Progenitor cell of endocrine pancreas (in vitro differentiated cells): ENCODE results near the gene KLF2. TPM values are rescaled to one million over a fixed set of nuclear protein-coding genes. Genes with fewer than 3 reads are reported as not detected.

Source experiments
- DNase-seq: peaks from one replicate; pipeline ENCODE4 v3.0.0; 2021; ENCODE audit warnings: low spot score; ENCODE audit not compliant: unreplicated experiment
- H3K27ac Mint-ChIP-seq: 2 replicates; pipeline ENCODE4 v1.8.0; 2021; ENCODE audit warnings: mild to moderate bottlenecking, moderate library complexity, mixed read lengths
- H3K27me3 Mint-ChIP-seq: 2 replicates; pipeline ENCODE4 v1.8.0; 2021; ENCODE audit warnings: mixed read lengths
- H3K36me3 Mint-ChIP-seq: 2 replicates; pipeline ENCODE4 v1.8.0; 2022; ENCODE audit warnings: mixed read lengths; ENCODE audit not compliant: insufficient read depth
- H3K4me1 Mint-ChIP-seq: 2 replicates; pipeline ENCODE4 v1.8.0; 2021; ENCODE audit warnings: low read depth, mixed read lengths
- H3K4me3 Mint-ChIP-seq: 2 replicates; pipeline ENCODE4 v1.8.0; 2021; ENCODE audit warnings: low read depth, mild to moderate bottlenecking, moderate library complexity, mixed read lengths
- H3K9me3 Mint-ChIP-seq: 2 replicates; pipeline ENCODE4 v1.8.0; 2021; ENCODE audit warnings: low read depth, mixed read lengths
- total RNA-seq: library from RNA; stranded (reverse); gene quantifications from 2 replicates; pipeline ENCODE4 v1.2.1, GENCODE V29; 2021
- TF ChIP-seq, protein P1 (sequence below): fragments of 200-600 bp; sonication (generic); IDR thresholded peaks from one replicate; pipeline ENCODE4 v1.5.0; 2021; ENCODE audit warnings: antibody characterized with exemption, mild to moderate bottlenecking; ENCODE audit not compliant: unreplicated experiment

KLF2 gene
- total RNA-seq, 1 donor from 2014 or later = 2.7 TPM

- Mint-ChIP-seq H3K9me3 (no peaks in the 10 kb centered on the region), H3K4me3 (no peak overlapping the region), H3K27me3 (peaks cover 3% of the 10 kb centered on the region), H3K27ac (no peak overlapping the region), H3K36me3 (no peaks in the 10 kb centered on the region), H3K4me1 (peaks cover 3% of the 10 kb centered on the region)
- no peak for DNase-seq
- TF ChIP-seq, protein P1, sequence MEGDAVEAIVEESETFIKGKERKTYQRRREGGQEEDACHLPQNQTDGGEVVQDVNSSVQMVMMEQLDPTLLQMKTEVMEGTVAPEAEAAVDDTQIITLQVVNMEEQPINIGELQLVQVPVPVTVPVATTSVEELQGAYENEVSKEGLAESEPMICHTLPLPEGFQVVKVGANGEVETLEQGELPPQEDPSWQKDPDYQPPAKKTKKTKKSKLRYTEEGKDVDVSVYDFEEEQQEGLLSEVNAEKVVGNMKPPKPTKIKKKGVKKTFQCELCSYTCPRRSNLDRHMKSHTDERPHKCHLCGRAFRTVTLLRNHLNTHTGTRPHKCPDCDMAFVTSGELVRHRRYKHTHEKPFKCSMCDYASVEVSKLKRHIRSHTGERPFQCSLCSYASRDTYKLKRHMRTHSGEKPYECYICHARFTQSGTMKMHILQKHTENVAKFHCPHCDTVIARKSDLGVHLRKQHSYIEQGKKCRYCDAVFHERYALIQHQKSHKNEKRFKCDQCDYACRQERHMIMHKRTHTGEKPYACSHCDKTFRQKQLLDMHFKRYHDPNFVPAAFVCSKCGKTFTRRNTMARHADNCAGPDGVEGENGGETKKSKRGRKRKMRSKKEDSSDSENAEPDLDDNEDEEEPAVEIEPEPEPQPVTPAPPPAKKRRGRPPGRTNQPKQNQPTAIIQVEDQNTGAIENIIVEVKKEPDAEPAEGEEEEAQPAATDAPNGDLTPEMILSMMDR = no peak
These were observed 29.6 kb upstream of the KLF2 start for GRCh38 chr19:16295057-16295456.

DNA sequence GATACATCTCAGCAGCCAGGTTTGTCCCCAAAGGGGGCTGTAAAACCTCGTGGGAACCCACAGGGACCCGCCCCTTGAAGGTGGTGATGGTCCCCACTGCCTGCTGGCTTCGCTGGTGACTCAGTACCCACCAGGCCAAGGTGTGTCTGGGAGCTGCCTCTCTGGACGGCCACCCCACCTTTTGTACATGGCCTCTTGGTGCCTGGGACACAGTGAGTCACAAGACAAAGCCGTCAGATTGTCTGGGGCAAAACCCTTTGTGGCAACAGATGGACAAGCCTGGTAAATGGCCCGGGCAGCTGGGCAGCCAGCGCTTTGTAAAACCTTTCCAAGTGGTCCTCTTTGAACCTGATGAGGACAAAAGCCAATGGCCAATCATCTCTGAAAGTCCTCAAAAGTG is 27.9 kb upstream of the KLF2 start:
- Mint-ChIP-seq H3K27me3 (peaks cover 3% of the 10 kb centered on the region), H3K9me3 (no peaks in the 10 kb centered on the region), H3K4me1 (peaks cover 3% of the 10 kb centered on the region), H3K36me3 (no peaks in the 10 kb centered on the region), H3K4me3 (no peak overlapping the region), H3K27ac (no peak overlapping the region)
- TF ChIP-seq, protein P1 = no peak
- DNase-seq = no peak

DNA sequence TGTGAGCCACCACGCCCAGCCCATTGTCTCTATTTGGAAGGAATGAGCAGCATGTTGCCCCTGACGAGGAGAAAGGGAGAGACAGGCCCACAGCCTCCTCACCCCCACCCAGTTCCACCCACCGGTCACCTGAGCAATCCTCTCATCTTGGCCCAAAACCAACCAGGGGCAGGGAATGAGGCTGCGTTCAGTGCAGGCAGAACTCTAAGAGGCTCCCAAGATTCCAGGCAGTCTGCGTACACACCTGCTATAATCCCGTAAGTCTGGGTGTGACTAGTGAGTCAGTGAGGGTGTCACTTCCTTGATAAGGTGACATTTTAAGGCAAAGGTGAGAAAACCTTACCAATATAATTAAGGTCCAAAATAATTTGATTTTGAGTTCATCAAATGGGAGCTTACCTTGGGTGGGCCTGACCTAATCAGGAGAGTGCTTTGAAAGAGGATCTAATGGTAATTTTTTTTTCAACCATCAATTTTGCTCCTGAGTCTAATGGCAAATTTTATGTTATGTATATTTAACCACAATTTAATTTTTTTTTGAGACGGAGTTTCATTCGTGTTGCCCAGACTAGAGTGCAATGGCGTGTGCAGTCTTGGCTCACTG is 26.9 kb upstream of the KLF2 start:
- no peaks in the 10 kb centered on the region for H3K36me3 Mint-ChIP-seq
- peaks cover 3% of the 10 kb centered on the region for H3K4me1 Mint-ChIP-seq
- H3K9me3 Mint-ChIP-seq = no peaks in the 10 kb centered on the region
- TF ChIP-seq, protein P1 = no peak
- DNase-seq = no peak
- no peak overlapping the region for H3K4me3 Mint-ChIP-seq
- peaks cover 3% of the 10 kb centered on the region for H3K27me3 Mint-ChIP-seq
- H3K27ac Mint-ChIP-seq = no peak overlapping the region

- Mint-ChIP-seq H3K9me3 (no peaks in the 10 kb centered on the region), H3K27ac (no peak overlapping the region), H3K4me1 (peaks cover 2% of the 10 kb centered on the region), H3K27me3 (peaks cover 1% of the 10 kb centered on the region), H3K4me3 (no peak overlapping the region), H3K36me3 (no peaks in the 10 kb centered on the region)
- DNase-seq = no peak
- TF ChIP-seq, protein P1 = no peak
These were observed 26.3 kb upstream of the KLF2 start for GRCh38 chr19:16298334-16298733.

DNA sequence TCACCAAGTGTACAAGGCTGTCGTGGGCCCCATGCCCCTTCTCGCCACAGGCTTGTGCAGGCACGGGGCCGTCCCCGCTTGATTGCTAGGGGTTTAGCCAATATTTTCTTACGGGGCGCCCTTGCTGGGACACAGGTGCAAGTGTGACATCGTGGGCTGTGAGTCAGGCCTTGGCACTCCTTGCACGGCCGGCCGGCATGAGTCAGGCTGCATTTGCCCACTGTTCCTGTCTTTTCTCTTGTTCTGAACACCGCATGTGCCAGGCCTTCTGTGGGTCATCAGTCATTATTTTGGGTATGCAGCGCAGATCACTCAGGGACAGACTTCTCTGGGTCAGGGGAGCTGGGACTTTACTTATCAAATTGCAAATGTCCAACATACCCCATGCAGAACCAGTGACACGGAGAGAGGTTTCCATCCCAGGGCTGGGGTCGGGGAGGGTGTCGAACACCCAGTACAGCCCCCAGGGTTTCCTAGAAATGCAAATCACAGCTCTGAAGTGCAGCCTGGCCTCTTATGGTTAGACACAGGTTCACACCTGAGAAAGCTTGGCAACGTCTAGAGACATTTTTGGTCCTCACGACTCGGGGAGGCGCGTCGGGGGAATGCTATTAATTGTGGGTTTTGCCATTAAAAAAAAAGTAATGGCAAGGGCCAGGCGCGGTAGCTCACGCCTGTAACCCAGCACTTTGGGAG is 22.5 kb upstream of the KLF2 start:
- Mint-ChIP-seq H3K9me3 (no peaks in the 10 kb centered on the region), H3K4me1 (no peaks in the 10 kb centered on the region), H3K27ac (no peak overlapping the region), H3K36me3 (no peaks in the 10 kb centered on the region), H3K4me3 (no peak overlapping the region), H3K27me3 (no peaks in the 10 kb centered on the region)
- DNase-seq = no peak
- TF ChIP-seq, protein P1 = no peak
